GM21515 (cell line): ENCODE data around the gene FAM240B.

ENCODE experiments used
- ATAC-seq: cut with Tn5 transposase; IDR thresholded peaks from one replicate; pipeline ENCODE4 v1.9.1; 2021; ENCODE audit not compliant: unreplicated experiment

Gene FAM240B

DNA sequence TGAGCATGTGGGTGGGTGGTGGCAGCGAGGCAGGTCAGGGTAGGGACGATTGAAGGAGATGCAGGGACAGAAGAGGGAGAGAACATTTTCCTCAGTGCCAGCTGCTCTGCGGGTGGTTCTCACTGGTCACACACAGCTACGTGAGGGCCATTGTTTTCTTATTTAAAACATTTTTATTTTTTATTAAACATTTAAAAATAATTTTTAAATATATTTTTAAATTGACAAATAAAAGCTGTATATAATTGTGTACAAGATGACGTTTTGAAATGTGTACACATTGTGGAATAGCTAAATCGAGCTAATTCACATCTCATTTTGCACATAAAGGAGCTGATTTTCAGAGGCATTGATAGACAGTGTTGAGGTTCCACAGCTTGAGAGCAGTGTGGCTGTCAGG is 14.0 kb downstream of the FAM240B start:
- no peak for ATAC-seq

- ATAC-seq = no peak
Measured at GRCh38 chr9:38700695-38701094, 19.2 kb downstream of the FAM240B start.

GRCh38 chr9:38699337-38699736 is 20.6 kb downstream of the FAM240B start:
- no peak for ATAC-seq

GRCh38 chr9:38697776-38698300 is 22.1 kb downstream of the FAM240B start:
- no peak for ATAC-seq

GRCh38 chr9:38696999-38697398 is 22.9 kb downstream of the FAM240B start:
- no peak for ATAC-seq

DNA sequence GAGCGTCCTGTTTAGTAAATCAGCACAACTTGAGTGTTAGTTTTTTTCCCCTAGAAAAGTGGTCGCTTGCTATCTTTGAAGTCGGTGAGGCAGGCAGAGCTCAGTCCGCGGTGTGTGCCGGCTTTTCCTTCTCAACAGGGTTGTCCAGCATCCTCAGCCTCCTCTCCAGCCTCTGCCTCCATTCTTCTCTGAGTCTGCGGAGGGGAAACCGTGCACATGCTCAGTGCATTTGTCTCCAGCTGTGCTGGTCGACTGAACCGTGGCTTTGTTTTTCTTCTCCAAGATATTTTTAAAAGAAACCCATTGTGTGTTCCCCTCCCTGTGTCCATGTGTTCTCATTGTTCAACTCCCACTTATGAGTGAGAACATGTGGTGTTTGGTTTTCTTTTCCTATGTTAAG is 25.3 kb downstream of the FAM240B start:
- no peak for ATAC-seq

DNA sequence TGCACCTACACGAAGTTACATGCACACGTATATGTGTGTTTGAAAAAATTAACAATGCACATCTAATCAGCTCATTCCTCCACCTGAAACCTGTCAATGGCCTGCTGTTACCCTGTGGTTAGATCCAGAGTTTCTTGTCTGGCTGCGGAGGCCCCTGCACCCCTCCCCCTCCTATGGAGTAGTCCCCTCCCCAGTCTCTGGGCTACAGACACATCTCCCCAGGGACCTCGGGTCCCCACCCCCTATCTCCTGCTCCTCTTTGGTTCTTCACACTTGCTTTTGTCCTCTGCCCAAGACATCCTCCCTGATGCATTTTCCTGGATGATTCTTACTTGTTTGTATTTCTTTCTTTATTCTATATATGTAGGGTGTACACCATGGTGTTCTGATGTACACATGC is 27.2 kb downstream of the FAM240B start:
- ATAC-seq = no peak

DNA sequence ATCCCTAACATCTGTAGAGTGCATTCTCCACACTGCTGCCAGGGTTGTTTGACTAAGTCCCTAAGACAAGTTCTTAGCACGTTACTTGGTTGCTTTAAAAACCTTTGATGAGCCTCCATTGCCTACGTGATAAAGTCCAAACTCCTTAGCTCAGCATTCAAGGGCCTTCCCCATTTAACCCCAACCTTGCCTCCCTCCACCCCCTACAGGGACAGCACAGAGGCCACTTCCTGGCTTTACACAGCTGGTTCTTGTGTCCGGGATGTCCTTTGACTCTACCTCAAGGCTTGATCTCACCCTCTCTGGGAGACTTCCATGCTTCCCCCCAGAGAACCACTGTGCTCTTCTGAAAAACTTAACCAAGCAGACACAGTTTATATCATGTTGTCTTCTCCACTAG is 29.4 kb downstream of the FAM240B start:
- ATAC-seq = no peak

DNA sequence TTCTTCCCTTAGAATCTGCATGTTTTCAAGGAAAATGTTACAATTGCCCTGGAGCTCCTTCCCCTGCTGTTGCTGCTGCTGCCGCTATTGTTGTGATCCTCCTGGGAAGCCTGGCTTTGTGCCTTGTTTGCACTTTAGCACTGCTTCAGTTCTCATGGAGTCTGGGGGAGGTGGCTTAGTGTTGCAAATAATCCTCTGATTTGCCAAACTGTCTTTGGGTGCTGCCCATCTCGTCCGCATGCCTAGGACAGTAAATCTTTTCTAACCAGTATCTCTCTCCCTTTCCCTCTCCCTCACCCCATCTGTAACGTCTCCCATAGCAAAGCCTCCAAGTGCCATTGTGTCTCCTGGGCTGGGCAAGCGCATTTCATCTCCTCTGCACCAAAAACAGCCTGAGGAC is 30.3 kb downstream of the FAM240B start:
- no peak for ATAC-seq

- no peak for ATAC-seq
Measured at GRCh38 chr9:38687992-38688391, 31.9 kb downstream of the FAM240B start.

DNA sequence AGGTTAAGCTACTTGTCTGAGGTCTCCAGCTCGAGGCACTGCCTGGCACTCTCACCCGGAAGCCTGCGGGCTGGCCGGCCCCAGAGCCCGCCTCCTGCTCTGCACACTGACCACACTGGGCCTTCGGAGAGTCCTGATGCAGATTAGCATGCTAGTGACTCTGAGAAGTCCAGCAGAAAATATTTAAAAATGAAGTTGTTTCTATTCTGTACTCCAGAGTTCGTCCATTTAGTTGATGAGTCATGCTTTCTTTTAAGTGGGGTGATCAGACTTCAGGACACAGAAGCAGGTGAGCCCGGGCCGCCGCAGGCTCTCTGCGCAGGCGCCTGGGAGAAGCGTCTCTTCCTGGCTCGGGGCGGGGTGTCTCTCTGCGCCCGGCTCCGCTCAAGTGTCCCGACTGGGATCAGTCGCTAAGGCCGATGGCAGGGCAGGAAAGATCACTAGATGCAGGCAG is 32.5 kb downstream of the FAM240B start:
- ATAC-seq = no peak

GRCh38 chr9:38686933-38687332 is 33.0 kb downstream of the FAM240B start:
- ATAC-seq = no peak

- no peak for ATAC-seq
Measured at GRCh38 chr9:38685535-38685934, 34.4 kb downstream of the FAM240B start.

GRCh38 chr9:38683336-38683735 is 36.6 kb downstream of the FAM240B start:
- no peak for ATAC-seq

GRCh38 chr9:38682713-38683112 is 37.2 kb downstream of the FAM240B start:
- no peak for ATAC-seq

DNA sequence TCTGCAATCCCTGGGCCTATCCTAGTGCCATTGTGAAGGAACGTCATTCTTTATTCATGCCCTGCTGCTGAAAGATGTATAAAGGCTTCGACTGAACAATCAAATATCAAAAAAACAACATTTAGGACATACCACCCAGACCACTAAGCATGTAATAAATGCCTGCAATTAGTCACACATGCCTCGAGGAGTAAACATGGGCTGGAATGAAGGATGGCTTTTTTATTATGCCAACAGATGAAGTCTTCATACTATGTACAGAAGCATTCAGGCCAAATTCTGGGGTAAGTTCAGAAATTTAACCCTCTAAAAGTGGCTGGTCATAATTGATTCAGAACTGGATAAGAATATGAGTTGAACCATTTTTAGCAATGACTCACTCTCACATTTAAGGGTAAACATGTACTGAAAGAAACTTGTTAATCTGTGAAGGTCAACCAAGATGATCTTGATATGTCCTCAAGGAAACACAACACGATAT is 38.1 kb downstream of the FAM240B start:
- no peak for ATAC-seq

DNA sequence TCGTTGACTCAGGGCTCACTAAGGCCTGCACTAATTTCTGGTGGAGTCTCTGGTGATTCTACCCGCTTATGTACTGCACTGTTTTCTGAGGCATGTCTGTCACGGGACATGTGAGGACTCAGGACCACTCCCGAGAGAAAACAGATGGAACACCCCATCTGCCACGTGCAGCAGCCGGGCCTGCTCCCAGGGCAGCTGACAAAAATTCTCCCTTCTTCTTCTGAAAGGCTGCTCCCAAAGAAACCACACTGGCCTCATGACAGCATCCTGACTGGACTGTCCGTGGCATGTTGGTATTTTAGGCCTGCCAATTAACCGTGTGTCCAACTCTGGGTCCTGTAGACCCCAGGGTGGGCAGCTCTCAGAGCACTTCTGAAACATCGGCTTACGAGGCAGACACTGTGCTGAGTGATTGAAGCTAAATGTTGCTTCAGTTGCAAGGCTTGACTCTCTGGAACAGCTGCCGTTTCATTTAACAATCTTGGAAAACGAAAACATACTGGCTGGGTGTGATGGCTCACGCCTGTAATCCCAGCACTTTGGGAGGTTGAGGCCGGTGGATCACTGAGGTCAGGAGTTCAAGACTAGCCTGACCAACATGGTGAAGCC is 39.0 kb downstream of the FAM240B start:
- no peak for ATAC-seq

- ATAC-seq = no peak
Measured at GRCh38 chr9:38677660-38678303, 42.2 kb downstream of the FAM240B start.

GRCh38 chr9:38675831-38676230 is 44.1 kb downstream of the FAM240B start:
- ATAC-seq = no peak

- no peak for ATAC-seq
Measured at GRCh38 chr9:38675211-38675610, 44.7 kb downstream of the FAM240B start.

DNA sequence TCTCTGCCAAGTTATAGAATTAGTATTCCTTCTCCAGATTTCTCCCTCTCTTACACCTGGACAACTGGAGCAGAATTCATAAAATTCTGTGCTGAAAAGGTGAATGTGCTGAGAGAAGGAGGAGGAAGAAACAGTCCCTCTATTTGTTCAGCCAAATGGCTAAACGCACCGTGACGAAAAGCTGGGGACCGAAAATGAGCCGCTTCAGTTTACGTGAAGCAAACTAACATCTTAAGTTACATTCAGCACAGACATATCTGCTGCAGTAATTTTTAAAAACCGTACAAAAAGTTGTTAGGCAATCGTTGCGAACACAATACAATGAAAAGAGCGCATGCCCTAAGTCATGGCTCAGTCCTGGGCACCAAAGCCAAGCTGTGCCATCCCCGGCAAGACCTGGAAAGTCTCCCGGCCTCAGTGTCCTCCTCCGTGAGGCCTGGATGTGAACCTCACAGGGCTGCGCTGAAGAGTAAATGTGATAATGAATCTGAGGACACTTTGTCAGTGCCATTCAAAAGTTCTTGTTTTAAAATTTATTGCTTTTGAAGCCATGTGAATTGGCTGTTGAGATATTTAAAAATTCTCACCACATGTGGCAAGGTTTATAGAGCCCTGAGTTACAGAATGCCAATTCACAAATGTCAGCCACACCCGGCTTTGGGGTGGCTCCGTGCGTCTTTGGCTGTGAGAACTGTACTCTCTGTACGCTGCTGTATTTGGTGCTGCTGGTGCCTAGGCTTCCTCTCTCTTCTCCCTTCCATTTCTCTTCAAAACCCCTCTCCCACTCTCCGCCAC is 46.3 kb downstream of the FAM240B start:
- no peak for ATAC-seq

DNA sequence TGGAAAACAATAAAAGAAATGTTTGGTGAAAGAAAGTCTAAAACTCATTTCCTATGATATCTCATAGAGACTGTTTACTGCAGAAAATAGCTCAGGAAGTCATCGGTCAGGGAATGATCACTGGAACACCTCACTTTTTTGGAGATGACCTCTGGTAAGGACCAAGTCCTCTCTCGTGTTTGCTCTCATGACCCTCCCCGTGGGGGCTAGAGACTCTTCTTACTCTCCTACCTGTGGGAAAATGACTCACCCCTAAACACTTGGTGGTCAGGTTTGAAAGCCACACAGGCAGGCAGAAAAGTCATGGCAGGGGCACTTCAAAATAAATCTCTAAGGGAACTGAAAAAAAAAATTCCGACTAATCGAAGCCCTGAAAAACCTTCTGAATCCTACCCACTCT is 48.2 kb downstream of the FAM240B start:
- ATAC-seq = no peak
